Heart left ventricle (tissue), 13 donors: ENCODE results near the gene RAB40C.

Experiments used
- POLR2A ChIP-seq, 2 donors: fragments of 450-650 bp; IDR thresholded peaks; one replicate each; pipeline ENCODE4 v1.6.1; 2017; ENCODE audit warnings: antibody characterized with exemption in 2 of 2, mild to moderate bottlenecking in 2 of 2, moderate library complexity in 2 of 2
- TF ChIP-seq, protein P1 (sequence below), 12 donors: fragments of 200-600 bp; sonication (generic) in 4 of 12; IDR thresholded peaks; one replicate each; pipeline versions ENCODE4 v1.5.0 to v1.8.0; 2018 to 2022; ENCODE audit warnings: antibody characterized with exemption in 12 of 12, mild to moderate bottlenecking in 5 of 12
- donor health status: ischemic (EF 13 %, LVEDD 7.1; RV severe dilation, severe dysfunction).
- donor health status: DM: no; HTN: yes; CAD: no.
- donor health status: DM: no; HTN: no; CAD: no.
- donor health status: ischemic (EF 25% LVEDD 6.9; RV normal size, moderate dysfunction).
- donor health status: ischemic (EF 25% LVEDD 5.7; RV mildly dilated, moderate dysfunction).
- donor health status: ischemic (EF 35%, LVEDD 5.7; RV mildly dilated, moderate dysfunction).
- donor health status: nonischemic (EF 11% LVEDD 7.7; RV severe dilation, severe dysfunction).
- donor health status: DM: yes; HTN: yes; CAD: no.
- donor health status: PGD.
- donor health status: ischemic (EF 29% LVEDD 5.4; RV normal size, mild dysfunction).
- donor health status: nonischemic (EF 23%, LVEDD 6.1; RV moderate dilation, normal function).

GRCh38 chr16:651844-652243 lies 62.0 kb downstream of the RAB40C start:
- TF ChIP-seq, protein P1, sequence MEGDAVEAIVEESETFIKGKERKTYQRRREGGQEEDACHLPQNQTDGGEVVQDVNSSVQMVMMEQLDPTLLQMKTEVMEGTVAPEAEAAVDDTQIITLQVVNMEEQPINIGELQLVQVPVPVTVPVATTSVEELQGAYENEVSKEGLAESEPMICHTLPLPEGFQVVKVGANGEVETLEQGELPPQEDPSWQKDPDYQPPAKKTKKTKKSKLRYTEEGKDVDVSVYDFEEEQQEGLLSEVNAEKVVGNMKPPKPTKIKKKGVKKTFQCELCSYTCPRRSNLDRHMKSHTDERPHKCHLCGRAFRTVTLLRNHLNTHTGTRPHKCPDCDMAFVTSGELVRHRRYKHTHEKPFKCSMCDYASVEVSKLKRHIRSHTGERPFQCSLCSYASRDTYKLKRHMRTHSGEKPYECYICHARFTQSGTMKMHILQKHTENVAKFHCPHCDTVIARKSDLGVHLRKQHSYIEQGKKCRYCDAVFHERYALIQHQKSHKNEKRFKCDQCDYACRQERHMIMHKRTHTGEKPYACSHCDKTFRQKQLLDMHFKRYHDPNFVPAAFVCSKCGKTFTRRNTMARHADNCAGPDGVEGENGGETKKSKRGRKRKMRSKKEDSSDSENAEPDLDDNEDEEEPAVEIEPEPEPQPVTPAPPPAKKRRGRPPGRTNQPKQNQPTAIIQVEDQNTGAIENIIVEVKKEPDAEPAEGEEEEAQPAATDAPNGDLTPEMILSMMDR (IDR thresholded peaks at IDR 0.05) = no peak
- TF ChIP-seq POLR2A (IDR thresholded peaks at IDR 0.05) = no peak
